ENCODE results near the gene GAN.
A peak's percentile ranks its signal among the peaks of the same experiment; 100 is the strongest.

The GAN gene

DNA sequence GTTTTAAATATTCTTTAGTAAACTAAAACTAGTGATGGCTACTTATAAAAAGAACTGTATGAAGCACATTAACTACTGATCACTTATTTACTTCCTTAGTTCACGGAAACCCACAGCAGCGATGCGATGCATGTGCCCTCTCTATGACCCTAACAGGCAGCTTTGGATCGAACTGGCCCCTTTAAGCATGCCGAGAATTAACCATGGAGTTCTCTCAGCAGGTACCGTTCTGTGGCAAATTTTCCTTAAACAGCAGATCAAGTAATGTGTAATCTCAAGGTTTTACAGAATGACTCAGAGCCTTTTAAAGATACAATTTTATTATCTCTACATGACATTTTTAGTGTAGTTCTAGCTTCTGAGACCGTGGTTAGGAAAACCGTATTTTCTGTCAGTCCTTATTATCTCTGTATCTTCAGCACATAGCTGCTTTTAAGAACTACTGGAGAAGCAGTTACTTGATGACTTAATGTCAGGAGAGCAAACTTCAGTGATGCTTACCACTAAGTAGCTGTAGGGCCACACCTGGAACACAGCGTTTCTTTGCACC lies 43.0 kb downstream of the GAN start:
- no peak for DNase-seq

GRCh38 chr16:81358860-81359259 lies 44.1 kb downstream of the GAN start:
- DNase-seq: no peak

GRCh38 chr16:81360135-81360534 lies 45.4 kb downstream of the GAN start:
- no peak for DNase-seq

DNA sequence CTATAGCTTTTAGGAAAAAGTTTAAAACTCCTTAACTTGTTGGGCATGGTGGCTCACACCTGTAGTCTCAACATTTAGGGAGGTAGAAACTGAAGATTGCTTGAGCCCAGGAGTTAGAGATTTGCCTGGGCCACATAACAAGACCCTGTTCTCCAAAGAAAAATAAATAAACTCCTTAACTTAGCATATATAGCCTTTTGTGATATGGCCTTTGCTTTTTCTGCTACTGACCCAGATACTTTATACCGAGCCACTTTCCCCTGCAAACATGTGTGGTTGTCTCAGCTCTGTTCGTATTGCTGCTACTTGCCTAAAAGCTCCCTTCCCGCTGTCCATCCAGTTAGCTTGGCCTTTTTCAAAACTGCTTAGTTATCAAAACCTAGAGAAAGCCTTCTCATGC lies 51.0 kb downstream of the GAN start:
- DNase-seq: no peak

GRCh38 chr16:81366316-81366932 lies 51.7 kb downstream of the GAN start:
- DNase-seq: peak; percentile 38

GRCh38 chr16:81367821-81368220 lies 53.1 kb downstream of the GAN start:
- DNase-seq: no peak

GRCh38 chr16:81369888-81370504 lies 55.2 kb downstream of the GAN start:
- DNase-seq: no peak

DNA sequence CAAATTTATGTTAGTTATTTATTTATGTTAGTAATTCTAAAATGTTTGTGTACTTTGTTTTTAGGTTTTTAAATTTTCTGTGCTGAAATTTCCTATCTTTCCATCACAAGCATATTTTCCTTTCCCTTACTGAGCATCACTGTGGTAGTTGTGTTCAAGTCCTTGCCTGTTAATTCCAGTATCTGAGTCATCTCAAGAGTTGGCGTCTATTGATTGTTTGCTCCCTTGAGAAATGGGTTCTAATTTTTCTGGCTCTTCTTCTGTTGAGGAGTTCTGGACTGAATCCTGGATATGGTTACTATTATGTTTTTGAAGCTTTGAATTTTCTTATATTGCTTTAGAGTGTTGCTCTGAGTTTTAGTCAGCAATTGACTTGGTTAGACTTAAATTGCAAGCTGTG lies 56.3 kb downstream of the GAN start:
- DNase-seq: no peak

DNA sequence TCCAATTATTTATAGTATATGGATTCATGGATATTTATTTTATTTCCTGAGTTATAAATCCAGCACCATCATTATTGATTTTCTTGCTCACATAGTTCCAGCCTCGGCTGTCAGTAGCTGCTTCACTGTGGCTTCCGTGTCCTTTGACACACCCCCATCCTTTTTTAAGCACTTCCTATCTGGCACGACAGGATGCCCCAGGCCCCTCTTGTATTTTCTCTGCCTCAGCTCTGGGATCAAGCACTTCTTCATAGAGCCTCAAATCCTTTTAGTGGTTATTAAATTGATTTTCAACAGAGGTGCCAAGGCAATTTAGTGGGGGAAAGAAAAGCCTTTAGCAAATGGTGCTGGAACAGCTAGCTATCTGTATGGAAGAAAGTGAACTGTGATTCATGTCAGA lies 59.8 kb downstream of the GAN start:
- DNase-seq: no peak

DNA sequence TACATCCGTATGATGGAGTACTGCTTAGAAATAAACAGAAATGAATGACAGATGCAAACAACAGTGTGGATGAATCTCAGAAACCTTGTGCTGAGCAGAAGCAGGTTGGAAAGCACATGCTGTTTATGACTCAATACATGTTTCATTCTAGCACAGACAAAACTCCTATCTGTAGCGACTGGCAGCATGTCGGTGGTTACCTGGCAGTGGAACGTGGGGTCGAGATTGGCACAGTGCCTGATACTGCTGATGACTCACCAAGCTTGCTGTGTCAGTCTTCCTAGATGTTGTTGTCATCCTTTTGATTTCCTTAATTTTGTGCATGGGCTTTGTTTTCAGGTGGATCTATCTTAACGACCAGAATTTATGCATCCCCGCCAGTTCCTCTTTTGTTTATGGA lies 62.1 kb downstream of the GAN start:
- peak; percentile 18 for DNase-seq

DNA sequence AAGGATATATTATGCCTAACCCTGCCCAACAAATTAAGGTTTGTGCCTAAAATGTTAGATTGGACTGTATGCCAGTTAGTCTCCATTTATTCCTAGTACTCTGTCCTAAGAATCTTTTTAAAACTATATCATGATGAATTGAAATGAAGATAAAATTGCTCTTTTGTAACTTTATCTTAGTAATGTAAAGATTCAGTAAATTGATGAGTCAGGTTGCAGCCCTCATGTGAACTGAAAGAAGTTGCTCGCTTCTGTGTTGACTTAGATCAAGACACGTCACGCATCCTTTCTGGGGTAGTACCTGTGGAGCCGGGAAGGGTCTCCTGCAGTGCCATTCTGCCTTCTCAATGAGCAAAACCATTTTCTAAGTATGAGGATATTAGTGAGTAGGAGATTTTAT lies 63.3 kb downstream of the GAN start:
- no peak for DNase-seq

DNA sequence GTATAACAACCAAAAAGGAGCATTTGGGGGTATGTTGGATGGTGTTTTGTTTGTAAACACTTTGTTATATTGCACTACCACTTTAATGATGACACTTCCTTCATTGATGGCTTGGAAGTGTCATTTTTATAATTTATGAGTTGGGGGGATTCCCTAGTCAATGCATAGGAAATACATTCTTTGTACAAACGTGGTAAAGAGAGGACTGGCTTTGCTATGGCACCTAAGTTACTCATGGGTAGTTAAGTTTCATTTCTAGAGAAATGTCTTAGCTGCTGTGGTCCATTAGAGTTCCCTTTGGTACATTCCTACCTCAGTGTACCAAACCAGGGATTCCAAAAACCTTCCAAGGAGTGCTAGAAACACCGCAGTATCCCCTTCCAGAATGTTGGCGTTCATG lies 66.2 kb downstream of the GAN start:
- DNase-seq: no peak

GRCh38 chr16:81384006-81384405 lies 69.2 kb downstream of the GAN start:
- DNase-seq: no peak

DNA sequence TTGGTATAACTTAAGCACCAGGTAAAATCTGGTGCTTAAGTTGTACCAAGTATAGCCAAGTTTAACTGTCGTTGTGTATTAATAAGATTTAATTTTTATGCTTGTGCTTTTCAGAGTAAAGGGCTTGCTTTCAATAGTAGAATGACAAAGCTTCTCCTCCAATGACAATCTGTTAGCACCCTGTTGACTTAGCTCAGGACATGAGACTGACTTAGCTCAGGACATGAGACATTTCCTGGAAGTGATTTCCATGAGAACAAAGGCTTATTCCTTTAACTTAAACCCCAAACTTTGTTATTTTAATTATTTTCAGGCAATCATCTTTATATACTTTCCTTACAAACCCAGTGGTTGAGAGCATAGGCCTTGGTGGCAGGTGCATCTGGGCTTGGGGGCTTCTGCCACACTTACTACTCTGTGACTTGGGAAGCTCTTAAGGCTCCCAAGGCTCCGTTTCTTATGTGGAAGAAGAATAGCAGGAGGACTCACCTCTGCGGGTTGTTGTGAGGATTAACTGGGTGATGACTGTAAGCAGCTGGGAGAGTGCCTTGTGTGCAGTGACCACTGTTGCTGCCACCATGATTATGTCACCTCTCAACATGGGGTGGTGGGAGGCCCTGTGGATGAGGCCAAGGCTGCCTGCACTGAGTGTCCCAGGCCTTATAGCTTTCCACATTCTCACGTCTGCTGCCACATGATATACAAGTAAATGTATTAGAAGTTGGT lies 70.4 kb downstream of the GAN start:
- DNase-seq: no peak

GRCh38 chr16:81388357-81388756 lies 73.6 kb downstream of the GAN start:
- DNase-seq: no peak

DNA sequence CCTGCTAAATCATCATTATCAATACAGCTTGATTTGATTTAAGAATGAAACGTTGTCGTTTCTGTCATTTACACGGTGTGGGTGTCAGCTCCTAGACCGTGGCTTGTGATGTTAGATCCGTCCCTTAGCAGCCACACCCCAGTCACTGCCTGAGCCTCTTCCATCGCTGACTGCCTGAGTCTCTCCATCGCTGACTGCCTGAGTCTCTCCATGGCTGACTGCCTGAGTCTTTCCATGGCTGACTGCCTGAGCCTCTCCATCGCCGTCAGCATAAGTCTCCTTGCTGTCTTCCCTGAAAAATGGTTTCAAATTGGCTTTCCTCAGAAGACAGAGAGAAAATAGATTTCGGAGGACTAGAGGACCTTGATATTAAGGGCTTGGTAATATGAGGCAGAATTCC lies 76.1 kb downstream of the GAN start:
- no peak for DNase-seq

GRCh38 chr16:81392011-81392410 lies 77.2 kb downstream of the GAN start:
- DNase-seq: no peak

GRCh38 chr16:81394416-81394815 lies 79.7 kb downstream of the GAN start:
- no peak for DNase-seq

DNA sequence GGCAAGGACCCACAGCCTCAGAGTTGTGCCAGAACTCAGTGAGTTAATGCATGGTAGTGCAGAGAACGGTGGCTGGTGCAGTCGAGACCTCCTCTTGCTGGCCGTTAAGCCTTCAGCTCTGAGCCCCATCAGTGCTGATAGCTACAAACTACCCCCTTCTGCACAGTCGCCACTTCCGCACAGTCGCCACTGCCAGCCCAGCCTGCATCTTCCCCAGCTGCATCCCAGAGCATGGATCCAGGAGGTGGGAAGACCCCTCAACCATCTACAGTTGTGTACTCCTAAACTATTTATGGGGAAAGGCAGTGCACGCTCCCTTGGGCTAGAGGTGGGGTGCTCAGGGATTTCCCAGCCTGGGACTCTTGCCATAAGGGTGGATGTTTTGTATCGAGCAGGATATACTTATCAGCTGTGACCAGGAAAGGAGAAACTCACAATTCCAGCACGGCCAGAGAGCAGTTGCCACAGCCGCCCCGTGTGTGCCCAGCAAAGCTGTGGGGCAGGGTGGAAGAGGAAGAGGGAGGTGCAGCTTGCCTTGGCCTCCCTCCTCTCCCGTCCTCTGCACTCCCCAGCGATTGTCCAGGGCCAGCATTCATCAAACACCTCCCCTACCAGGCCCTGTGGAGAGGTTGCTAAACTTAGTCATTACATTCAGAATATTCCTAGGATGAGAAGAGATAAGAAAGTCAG lies 80.3 kb downstream of the GAN start:
- DNase-seq: no peak

DNA sequence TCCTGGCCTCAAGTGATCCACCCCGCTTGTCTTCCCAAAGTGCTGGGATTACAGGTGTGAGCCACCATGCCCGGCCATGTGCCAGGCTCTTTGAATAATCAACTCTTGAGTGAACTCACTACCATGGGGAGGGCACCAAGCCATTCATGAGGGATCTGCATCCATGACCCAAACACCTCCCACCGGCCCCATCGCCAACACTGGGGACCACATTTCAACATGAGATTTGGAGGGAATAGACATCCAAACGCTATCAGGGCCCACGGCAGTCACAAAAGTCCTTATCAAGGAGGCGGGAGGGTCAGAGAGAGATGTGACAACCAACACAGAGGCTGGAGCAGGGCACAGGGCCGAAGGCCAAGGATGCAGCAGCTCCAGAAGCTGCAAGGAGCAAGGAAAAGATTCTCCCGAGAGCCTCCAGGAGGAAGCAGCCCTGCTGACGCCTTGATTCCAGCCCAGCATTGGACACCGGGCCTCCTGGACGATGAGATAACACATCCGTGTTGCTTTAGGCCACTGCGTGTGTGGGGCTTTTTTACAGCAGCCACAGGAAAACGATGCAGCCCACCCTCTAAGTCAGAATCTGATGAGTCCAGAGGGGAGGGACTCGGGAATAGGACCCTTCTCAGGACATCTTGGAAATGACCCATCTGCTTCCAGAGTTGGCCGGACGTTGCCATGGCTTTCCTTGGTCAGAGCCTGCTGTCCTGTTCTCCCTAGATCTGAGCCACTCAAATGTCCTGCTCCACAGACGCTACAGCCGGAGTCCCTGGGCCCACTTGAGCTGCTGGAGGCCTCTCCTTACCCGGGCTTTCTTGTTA lies 82.5 kb downstream of the GAN start:
- DNase-seq: no peak

DNA sequence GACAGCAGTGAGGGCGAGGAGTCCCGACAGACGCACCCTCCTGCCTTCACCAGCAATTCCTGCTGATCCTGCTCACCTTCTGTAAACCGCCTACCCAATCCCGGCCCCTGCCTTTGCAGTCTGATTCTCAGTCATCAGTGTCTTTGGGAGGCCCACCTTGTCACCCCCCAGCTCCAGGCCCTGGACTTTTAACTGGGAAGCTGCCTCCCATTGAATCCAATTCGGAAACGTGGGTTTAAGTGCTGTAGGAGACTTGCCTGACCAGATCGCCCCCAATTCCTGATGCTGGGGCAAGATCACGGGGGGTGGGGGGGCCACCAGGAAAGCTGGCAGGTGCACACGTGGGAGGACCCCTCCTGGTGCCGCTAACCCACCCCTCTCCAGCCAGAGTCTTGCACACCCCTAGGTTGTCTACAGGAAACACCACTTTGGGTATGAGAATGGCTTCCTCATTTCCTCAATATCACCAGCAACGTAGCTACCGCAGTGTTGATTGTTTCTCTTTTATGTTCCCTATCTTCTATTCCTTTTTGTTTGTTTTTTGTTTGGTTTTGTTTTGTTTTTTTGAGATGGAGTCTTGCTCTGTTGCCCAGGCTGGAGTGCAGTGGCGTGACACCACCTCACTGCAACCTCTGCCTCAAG lies 83.2 kb downstream of the GAN start:
- no peak for DNase-seq

DNA sequence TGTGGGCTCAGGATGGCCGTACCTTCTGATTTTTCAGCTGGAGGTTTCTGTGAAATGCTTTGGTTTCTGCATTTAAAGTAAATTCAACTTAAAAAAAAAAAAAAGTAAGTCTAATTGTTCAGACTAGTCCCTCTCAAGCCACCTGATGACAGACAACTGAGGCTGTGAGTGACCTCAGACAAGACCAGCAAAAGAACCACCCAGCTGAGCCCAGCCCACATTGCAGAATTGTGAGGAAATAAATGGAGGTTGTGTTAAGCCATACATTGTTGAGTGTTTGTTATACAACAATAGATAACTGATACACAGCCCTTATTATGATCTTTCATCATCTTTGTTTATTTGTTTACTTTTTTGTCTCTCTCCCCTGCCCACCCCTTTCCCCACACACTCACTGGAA lies 85.1 kb downstream of the GAN start:
- no peak for DNase-seq
